HG03558 (cell line): ENCODE results near the gene ANKRD17.

ENCODE experiments used
- ATAC-seq: cut with Tn5 transposase; IDR thresholded peaks from one replicate; pipeline ENCODE4 v1.9.1; 2021; ENCODE audit warnings: moderate number of reproducible peaks; ENCODE audit not compliant: unreplicated experiment; ENCODE audit errors: extremely low read depth

The ANKRD17 gene

DNA sequence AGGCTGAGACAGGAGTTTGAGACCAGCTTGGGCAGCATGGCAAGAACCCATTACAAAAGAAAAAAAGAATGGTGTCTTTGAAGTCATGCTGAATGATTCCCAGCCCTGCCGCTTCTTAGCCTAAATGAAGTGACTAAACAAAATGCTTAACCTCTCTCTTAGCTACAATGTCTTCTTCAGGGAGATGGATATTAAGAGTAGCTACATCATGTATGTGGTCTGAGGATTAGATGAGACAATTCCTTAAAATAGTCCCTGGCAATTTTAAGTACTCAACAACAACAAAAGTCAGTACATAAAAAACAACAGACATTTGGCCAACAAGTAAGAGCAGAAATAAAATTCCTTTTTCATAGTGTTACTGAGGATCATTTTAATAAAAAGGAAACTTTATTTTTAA lies 124.8 kb downstream of the ANKRD17 start:
- no peak for ATAC-seq

DNA sequence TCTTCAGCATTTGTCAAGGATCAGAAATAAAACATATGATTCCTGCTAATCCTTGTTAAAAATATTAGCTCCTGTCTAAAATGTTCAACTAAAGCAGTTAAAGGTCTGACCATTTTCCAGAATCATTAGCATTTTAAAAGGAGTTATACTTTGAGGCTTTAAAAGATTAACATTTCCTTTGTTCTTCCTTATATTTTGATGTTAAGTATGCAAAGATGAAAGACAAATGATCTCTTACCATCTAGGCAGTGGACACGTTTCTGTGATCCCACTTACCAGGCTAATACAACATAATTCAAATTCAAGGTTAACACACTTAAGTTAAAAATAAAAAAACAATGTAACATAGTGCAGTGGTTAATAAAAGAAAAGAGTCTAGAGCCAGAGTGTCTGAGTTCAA lies 127.3 kb downstream of the ANKRD17 start:
- no peak for ATAC-seq

- ATAC-seq = no peak
These were observed 129.3 kb downstream of the ANKRD17 start for GRCh38 chr4:73129319-73129718.

GRCh38 chr4:73127839-73128453 lies 130.7 kb downstream of the ANKRD17 start:
- no peak for ATAC-seq

DNA sequence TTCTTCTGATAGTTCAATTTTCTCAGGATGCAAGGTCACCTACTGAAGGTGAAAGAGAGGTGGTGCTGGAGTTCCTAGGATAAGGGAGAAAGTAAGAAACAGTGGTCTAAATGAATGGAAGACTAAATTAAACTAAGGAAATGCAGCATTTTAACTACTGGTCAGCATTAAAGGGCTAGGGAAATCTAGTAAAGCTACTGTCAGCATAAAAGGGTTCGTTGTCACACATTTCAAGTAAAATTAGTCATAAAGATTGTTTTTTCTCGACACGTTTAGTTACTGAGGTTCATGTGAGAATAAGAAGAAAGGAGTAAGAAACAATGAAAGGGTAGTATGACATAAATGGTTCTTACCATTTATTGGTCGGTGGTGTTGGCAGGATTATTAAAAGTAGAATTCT lies 149.1 kb downstream of the ANKRD17 start:
- ATAC-seq = no peak

DNA sequence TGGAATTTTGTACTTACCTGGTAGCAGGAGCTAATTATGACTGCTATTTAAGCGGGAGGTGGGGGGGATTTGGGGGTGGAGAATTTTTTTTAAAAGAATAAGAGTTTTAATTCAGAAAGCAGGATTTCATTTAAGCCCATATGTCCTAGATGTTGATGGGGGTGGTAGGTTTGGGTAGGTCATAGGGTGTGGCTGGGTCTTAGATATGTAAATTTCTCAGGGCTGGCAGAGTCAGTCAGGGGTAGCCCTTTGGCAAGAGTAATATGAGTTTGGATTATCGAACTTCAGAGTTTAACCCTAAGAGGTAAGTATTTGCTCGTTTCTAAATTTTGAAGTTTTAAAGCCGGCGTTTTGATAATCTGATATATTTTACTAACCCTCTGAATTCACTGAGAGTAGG lies 153.9 kb downstream of the ANKRD17 start:
- ATAC-seq = no peak

DNA sequence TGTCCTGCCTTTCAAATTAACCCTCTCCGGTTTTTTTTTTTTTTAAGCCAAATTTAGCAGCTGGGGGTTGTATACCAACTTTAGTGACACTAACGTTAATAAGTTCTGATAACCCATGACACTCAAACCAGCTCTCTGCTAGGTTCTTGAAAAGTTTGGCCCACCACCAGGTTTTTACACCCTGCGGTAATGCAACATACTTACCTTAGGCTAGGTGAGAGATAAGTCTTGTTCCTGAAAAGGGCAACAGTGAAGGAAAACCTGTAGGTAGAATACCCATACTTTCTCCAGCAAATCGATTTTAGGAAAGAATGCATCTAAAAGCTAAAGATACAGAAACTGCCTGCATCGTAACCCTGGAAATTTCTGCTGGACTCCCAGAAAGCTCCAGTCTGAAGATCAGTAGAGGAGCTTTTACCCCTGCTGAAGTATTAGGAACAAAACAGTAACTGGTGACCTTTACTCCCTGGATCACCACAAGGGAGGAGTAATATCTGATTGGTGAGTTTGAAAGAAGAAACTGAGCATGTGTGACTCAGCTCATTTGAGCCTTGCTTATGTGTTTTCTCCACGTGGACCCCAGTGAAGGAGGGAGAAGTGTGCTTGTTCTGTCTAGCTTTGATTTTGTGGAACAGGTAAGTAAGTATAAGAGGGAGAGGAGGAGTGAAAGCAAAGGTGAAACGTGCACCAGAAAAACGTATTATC lies 154.6 kb downstream of the ANKRD17 start:
- ATAC-seq = no peak

DNA sequence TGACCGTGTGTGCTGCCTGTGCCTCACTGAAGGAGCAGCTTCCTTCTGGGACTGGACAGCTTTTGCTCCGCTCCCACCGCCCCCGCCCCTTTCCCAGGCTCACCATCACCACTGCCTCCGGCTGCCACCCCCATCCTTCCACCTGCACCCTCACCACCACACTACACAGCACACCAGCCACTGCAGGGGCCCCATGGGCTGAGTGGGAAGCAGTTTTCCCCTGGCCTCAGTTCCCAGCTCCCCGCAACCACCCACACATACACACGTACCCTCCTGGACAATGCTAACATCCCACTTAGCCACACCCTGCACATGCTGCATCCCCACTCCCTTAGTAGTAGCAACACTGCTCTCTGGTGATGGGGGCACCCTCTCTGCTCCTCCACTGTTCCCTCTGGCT lies 159.5 kb downstream of the ANKRD17 start:
- ATAC-seq = no peak

GRCh38 chr4:73098713-73099112 lies 159.9 kb downstream of the ANKRD17 start:
- ATAC-seq = no peak

DNA sequence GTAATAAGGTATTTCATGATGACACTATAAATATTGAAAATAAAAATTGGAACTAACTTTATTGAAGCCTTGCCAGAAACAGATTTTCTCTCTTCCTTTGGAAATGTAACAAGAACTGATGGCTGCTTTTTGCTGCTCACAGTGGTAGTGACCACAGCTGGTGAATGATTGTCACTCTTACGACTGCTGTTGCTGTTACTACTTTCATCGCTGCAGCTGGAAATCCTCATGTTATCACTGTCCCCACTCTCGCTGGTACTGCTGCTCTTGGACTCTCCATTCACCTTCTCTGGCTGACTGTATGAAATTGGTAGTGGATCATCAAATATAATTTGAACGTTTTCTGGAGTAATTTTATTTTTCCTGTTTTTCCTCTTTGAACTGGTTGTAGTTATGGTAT lies 160.6 kb downstream of the ANKRD17 start:
- ATAC-seq = no peak

GRCh38 chr4:73092868-73093267 lies 165.7 kb downstream of the ANKRD17 start:
- no peak for ATAC-seq

DNA sequence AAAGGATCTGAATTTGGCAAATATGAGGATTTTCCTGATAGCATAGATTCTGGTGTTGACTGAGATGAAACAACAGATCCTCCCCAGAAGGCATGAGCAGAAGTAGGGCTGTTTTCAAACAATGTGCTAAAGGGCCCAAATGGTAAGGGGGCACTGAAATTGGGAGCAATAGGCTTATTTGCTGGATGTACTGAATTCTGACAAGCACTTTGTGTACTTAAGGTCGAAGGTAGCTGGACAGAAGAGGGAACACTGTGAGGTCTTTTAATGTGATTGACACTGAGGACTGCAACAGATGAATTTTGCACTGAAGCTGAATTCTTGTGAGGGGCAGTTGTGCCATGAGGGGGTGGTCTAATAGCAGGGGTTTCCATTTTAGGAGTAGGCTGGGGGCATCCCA lies 167.9 kb downstream of the ANKRD17 start:
- no peak for ATAC-seq

GRCh38 chr4:73087871-73088270 lies 170.7 kb downstream of the ANKRD17 start:
- ATAC-seq = no peak

GRCh38 chr4:73086095-73086868 lies 172.3 kb downstream of the ANKRD17 start:
- ATAC-seq = no peak

- ATAC-seq = no peak
These were observed 177.8 kb downstream of the ANKRD17 start for GRCh38 chr4:73080789-73081188.

DNA sequence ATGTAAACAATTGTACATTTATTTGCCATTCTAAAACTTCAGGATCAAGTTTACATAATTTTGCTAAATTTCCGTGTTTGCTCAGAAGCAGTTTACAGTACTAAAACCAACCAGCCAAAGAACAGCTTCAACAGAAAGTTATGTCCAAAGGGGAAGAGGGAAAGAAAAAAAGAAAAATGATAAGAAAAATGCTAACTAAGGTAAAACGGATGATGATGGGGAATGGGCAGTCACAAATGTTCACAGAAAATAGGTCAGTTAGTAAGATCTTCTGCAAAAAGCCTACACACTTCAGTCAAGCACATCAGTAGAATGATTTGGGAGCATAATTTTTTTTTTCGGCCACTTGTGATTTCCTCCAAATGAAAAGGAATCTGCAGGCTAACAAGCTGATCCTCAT lies 182.8 kb downstream of the ANKRD17 start:
- ATAC-seq = no peak

- peak; percentile 2 for ATAC-seq
These were observed 188.6 kb downstream of the ANKRD17 start for GRCh38 chr4:73070074-73070390.

GRCh38 chr4:73069338-73070073 lies 189.1 kb downstream of the ANKRD17 start, which contains the start of gene COX18:
Gene COX18 (minus strand): TSS chr4:73069716. CDS start chr4:73069649, 67 bp downstream.
- ATAC-seq = peak; percentile 77

DNA sequence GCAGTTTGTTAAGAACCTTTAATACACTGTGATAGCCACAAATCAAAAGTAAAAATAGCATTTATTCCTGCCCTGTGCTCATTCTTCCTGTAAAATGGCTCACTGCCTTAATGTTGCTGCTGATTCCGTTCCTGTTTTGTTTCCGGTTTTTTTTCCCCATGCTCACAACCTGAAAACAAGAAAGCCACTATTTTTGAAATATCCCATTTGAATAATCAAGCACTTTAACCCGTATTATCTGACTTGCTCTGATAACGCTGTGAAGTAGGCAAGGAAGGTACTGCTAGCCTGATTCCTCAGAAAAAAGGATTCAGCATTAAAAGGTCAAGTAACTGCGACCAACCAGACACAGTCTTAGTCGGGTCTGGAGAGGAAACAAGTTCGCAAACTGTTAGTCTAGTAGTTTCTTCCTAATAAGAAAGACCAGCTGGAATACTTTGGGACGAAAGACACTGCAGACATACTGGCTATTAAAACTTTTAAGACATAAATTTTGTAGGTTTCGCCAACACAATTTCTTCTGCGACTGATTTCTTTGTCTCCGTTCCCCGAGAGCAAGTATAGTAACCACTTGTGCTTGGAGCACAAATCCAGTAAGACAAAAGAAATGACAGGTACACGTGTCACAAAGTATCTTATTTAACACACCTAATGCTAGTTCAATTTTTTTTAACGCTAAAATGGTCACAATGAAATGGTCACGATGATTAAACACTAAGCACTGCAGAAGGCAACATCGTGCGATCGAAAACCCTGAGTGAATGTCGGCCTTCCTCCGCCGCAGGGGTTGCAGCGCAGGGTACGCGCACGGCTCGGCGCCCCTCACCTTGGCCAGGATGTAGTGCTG lies 189.9 kb downstream of the ANKRD17 start:
- no peak for ATAC-seq

GRCh38 chr4:73067971-73068394 lies 190.6 kb downstream of the ANKRD17 start:
- ATAC-seq = no peak
